HEK293 (cell line): ENCODE results near the gene RRBP1.

Experiments used
- CTCF ChIA-PET: fragments of 350-600 bp; formaldehyde crosslinking; extraction: SDS; loops from one replicate; lab custom pipeline; 2021; ENCODE audit warnings: antibody characterized with exemption; lab: Yijun Ruan, JAX
- POLR2A ChIA-PET: fragments of 300-600 bp; formaldehyde crosslinking; extraction: SDS; loops from one replicate; lab custom pipeline; 2020; ENCODE audit warnings: antibody characterized with exemption, inconsistent platforms; lab: Yijun Ruan, JAX
- H3K27ac ChIP-seq: fragments of 200-500 bp; sonication (Bioruptor generic); 2 replicates; pipeline ENCODE4 v1.5.1; 2014; ENCODE audit warnings: low read depth, low read length, control low read depth, inconsistent platforms; ENCODE audit errors: extremely low read depth
- H3K36me3 ChIP-seq, 2 experiments: fragments of 200-500 bp in 1 of 2; sonication (Bioruptor generic) in 1 of 2; 1 replicate in 1 of 2; 2 replicates in 1 of 2; pipeline ENCODE4 v1.5.1; 2014 to 2017; ENCODE audit warnings: inconsistent platforms in 2 of 2, low read length in 2 of 2; ENCODE audit not compliant: control insufficient read depth in 2 of 2, insufficient read depth in 1 of 2
- H3K4me1 ChIP-seq: fragments of 200-500 bp; sonication (Bioruptor generic); 2 replicates; pipeline ENCODE4 v1.5.1; 2014; ENCODE audit warnings: mild to moderate bottlenecking, low read length, inconsistent platforms; ENCODE audit not compliant: control insufficient read depth, insufficient read depth
- H3K4me3 ChIP-seq: 2 replicates; pipeline ENCODE4 v1.5.1; 2011; ENCODE audit warnings: low read depth, mild to moderate bottlenecking, control low read depth, low read length, moderate library complexity
- H3K9me3 ChIP-seq: fragments of 200-500 bp; sonication (Bioruptor generic); 2 replicates; pipeline ENCODE4 v1.5.1; 2014; ENCODE audit warnings: low read depth, low read length, inconsistent platforms; ENCODE audit not compliant: control insufficient read depth, insufficient read depth
- ATF2 ChIP-seq: fragments of 450-650 bp; formaldehyde crosslinking; IDR thresholded peaks from 2 replicates; pipeline ENCODE4 v1.5.1; 2016; ENCODE audit warnings: missing biosample characterization, missing genetic modification characterization, low read depth
- GFI1B ChIP-seq: fragments of 450-650 bp; formaldehyde crosslinking; IDR thresholded peaks from 2 replicates; pipeline ENCODE4 v1.5.1; 2016; ENCODE audit warnings: missing biosample characterization, missing genetic modification characterization
- KLF8 ChIP-seq: fragments of 450-650 bp; formaldehyde crosslinking; IDR thresholded peaks from 2 replicates; pipeline ENCODE4 v1.5.1; 2016; ENCODE audit warnings: missing biosample characterization, missing genetic modification characterization
- OSR2 ChIP-seq: fragments of 450-650 bp; formaldehyde crosslinking; IDR thresholded peaks from 2 replicates; pipeline ENCODE4 v1.5.1; 2016; ENCODE audit warnings: missing biosample characterization, missing genetic modification characterization
- PBX3 ChIP-seq: sonication (generic); formaldehyde crosslinking; IDR thresholded peaks from 2 replicates; pipeline ENCODE4 v1.8.1; 2022; ENCODE audit warnings: mild to moderate bottlenecking, moderate library complexity, missing genetic modification reagents
- RBAK ChIP-seq: fragments of 450-650 bp; formaldehyde crosslinking; IDR thresholded peaks from 2 replicates; pipeline ENCODE4 v1.5.1; 2016; ENCODE audit warnings: missing biosample characterization, missing genetic modification characterization
- SCRT1 ChIP-seq: fragments of 450-650 bp; formaldehyde crosslinking; IDR thresholded peaks from 2 replicates; pipeline ENCODE4 v1.5.1; 2016; ENCODE audit warnings: missing biosample characterization, missing genetic modification characterization, borderline replicate concordance
- ZFHX2 ChIP-seq: fragments of 450-650 bp; formaldehyde crosslinking; conservative IDR thresholded peaks from 2 replicates; pipeline ENCODE4 v1.5.1; 2016; ENCODE audit warnings: missing biosample characterization, missing genetic modification characterization
- ZFP37 ChIP-seq: fragments of 450-650 bp; formaldehyde crosslinking; IDR thresholded peaks from 2 replicates; pipeline ENCODE4 v1.5.1; 2016; ENCODE audit warnings: missing biosample characterization, missing genetic modification characterization
- ZNF132 ChIP-seq: fragments of 450-650 bp; formaldehyde crosslinking; IDR thresholded peaks from 2 replicates; pipeline ENCODE4 v1.5.1; 2017; ENCODE audit warnings: missing biosample characterization, missing genetic modification characterization, borderline replicate concordance
- ZNF148 ChIP-seq: fragments of 450-650 bp; formaldehyde crosslinking; IDR thresholded peaks from 2 replicates; pipeline ENCODE4 v1.5.0; 2017; ENCODE audit warnings: missing biosample characterization, missing genetic modification characterization, borderline replicate concordance
- ZNF2 ChIP-seq: fragments of 450-650 bp; formaldehyde crosslinking; IDR thresholded peaks from 2 replicates; pipeline ENCODE4 v1.5.1; 2016; ENCODE audit warnings: missing biosample characterization, missing genetic modification characterization
- ZNF221 ChIP-seq: fragments of 450-650 bp; formaldehyde crosslinking; IDR thresholded peaks from 2 replicates; pipeline ENCODE4 v1.5.1; 2017; ENCODE audit warnings: missing biosample characterization, missing genetic modification characterization, borderline replicate concordance
- ZNF23 ChIP-seq: fragments of 450-650 bp; formaldehyde crosslinking; IDR thresholded peaks from 2 replicates; pipeline ENCODE4 v1.5.1; 2016; ENCODE audit warnings: missing biosample characterization, missing genetic modification characterization, borderline replicate concordance
- ZNF354C ChIP-seq: fragments of 450-650 bp; formaldehyde crosslinking; IDR thresholded peaks from 2 replicates; pipeline ENCODE4 v1.5.1; 2016; ENCODE audit warnings: missing biosample characterization, missing genetic modification characterization, low read depth, borderline replicate concordance
- ZNF404 ChIP-seq: fragments of 450-650 bp; formaldehyde crosslinking; IDR thresholded peaks from 2 replicates; pipeline ENCODE4 v1.5.1; 2017; ENCODE audit warnings: missing biosample characterization, missing genetic modification characterization
- ZNF510 ChIP-seq: fragments of 450-650 bp; formaldehyde crosslinking; IDR thresholded peaks from 2 replicates; pipeline ENCODE4 v1.5.1; 2018; ENCODE audit warnings: mild to moderate bottlenecking, missing genetic modification characterization, missing biosample characterization; ENCODE audit not compliant: insufficient replicate concordance
- ZNF521 ChIP-seq: fragments of 450-650 bp; formaldehyde crosslinking; IDR thresholded peaks from 2 replicates; pipeline ENCODE4 v1.5.1; 2017; ENCODE audit warnings: missing biosample characterization, mild to moderate bottlenecking, missing genetic modification characterization
- ZNF560 ChIP-seq: fragments of 450-650 bp; formaldehyde crosslinking; IDR thresholded peaks from 2 replicates; pipeline ENCODE4 v1.5.1; 2017; ENCODE audit warnings: missing biosample characterization, missing genetic modification characterization, borderline replicate concordance
- ZNF645 ChIP-seq: fragments of 450-650 bp; formaldehyde crosslinking; IDR thresholded peaks from 2 replicates; pipeline ENCODE4; 2016; ENCODE audit warnings: missing biosample characterization, missing genetic modification characterization
- ZNF658 ChIP-seq: fragments of 450-650 bp; formaldehyde crosslinking; IDR thresholded peaks from 2 replicates; pipeline ENCODE4; 2016; ENCODE audit warnings: missing biosample characterization, missing genetic modification characterization
- ZNF670 ChIP-seq: fragments of 450-650 bp; formaldehyde crosslinking; IDR thresholded peaks from 2 replicates; pipeline ENCODE4 v1.5.1; 2016; ENCODE audit warnings: missing biosample characterization, missing genetic modification characterization, low read depth
- ZNF707 ChIP-seq: fragments of 450-650 bp; formaldehyde crosslinking; IDR thresholded peaks from 2 replicates; pipeline ENCODE4 v1.5.1; 2016; ENCODE audit warnings: missing biosample characterization, missing genetic modification characterization
- ZNF791 ChIP-seq: fragments of 450-650 bp; formaldehyde crosslinking; IDR thresholded peaks from 2 replicates; pipeline ENCODE4 v1.5.1; 2016; ENCODE audit warnings: missing biosample characterization, missing genetic modification characterization
- ZSCAN5A ChIP-seq: fragments of 450-650 bp; formaldehyde crosslinking; IDR thresholded peaks from 2 replicates; pipeline ENCODE4 v1.5.1; 2016; ENCODE audit warnings: missing biosample characterization, missing genetic modification characterization

RRBP1 gene

GRCh38 chr20:17624551-17625245, 57.3 kb downstream of the RRBP1 start (continued):
- TF ChIP-seq ATF2 (tag by site-specific recombination) (no peak), ZNF560 (tag by site-specific recombination) (no peak), ZNF221 (no peak)

GRCh38 chr20:17624070-17624469, 58.0 kb downstream of the RRBP1 start:
- H3K4me1 ChIP-seq, result no peaks in the 10 kb centered on the region
- H3K4me3 ChIP-seq, result no peak overlapping the region
- ChIA-PET POLR2A (no interaction called here), CTCF (interaction anchor here (0.7 to 0.8 kb wide), 2 partner anchors 28 to 274 kb away, joined by 3 read pairs; no protein-coding TSS in a partner anchor)
- peaks cover 3 to 93% of the 10 kb centered on the region in 2 experiments; a peak in 2 of 3 replicates for H3K36me3 ChIP-seq
- no peak overlapping the region for H3K27ac ChIP-seq
- no peak for TF ChIP-seq ZNF132 (tag by site-specific recombination)
- TF ChIP-seq ZNF791, result no peak
- no peak for TF ChIP-seq ZNF404 (tag by site-specific recombination)
- TF ChIP-seq ZNF510 (tag by site-specific recombination), result no peak
- TF ChIP-seq ZNF148 (tag by site-specific recombination), result no peak
- no peak for TF ChIP-seq ZNF670
- no peak for TF ChIP-seq ZNF658
- TF ChIP-seq PBX3 (CRISPR knock-in tag), result no peak
- TF ChIP-seq, all 188 proteins: peak for 0
- no peaks in the 10 kb centered on the region for H3K9me3 ChIP-seq

GRCh38 chr20:17622851-17623508, 59.1 kb downstream of the RRBP1 start:
- peaks cover 3 to 94% of the 10 kb centered on the region in 2 experiments; a peak in 2 of 3 replicates for H3K36me3 ChIP-seq
- CTCF ChIA-PET, result interaction anchor here (0.7 to 1.8 kb wide), 3 partner anchors 13 to 315 kb away, joined by 3 to 5 read pairs (median 3); no protein-coding TSS in a partner anchor
- H3K27ac ChIP-seq, result no peak overlapping the region
- POLR2A ChIA-PET, result no interaction called here
- H3K4me3 ChIP-seq, result no peak overlapping the region
- H3K4me1 ChIP-seq, result no peaks in the 10 kb centered on the region
- no peaks in the 10 kb centered on the region for H3K9me3 ChIP-seq
- TF ChIP-seq ZNF23 (tag by site-specific recombination) (no peak), ZNF645 (tag by site-specific recombination) (no peak), GFI1B (no peak), RBAK (tag by site-specific recombination) (no peak), KLF8 (tag by site-specific recombination) (no peak), ZFHX2 (no peak), ZNF521 (tag by site-specific recombination) (no peak), ZNF707 (tag by site-specific recombination) (no peak), ZNF2 (tag by site-specific recombination) (no peak), ZNF560 (tag by site-specific recombination) (no peak), ZSCAN5A (tag by site-specific recombination) (no peak), OSR2 (tag by site-specific recombination) (no peak), ZFP37 (tag by site-specific recombination) (no peak), ZNF354C (tag by site-specific recombination) (no peak), SCRT1 (tag by site-specific recombination) (no peak)
